Neural progenitor cell (in vitro differentiated cells): ENCODE results near the gene ITFG1. TPM values are rescaled to one million over a fixed set of nuclear protein-coding genes. Genes with fewer than 3 reads are reported as not detected.
"Not testable (repeated sequence)": the region's sequence is repeated elsewhere in the genome, so short reads cannot be mapped to it uniquely, and the experiment has no call there.

Source experiments
- DNase-seq: peaks from one replicate; pipeline ENCODE4 v3.0.0-alpha.2; 2016; ENCODE audit warnings: low spot score
- H2AFZ ChIP-seq: fragments of 200-600 bp; sonication (generic); replicated peaks from 2 replicates; pipeline ENCODE4 v1.6.1; 2016; ENCODE audit warnings: antibody characterized with exemption
- H3F3A ChIP-seq: fragments of 200-600 bp; sonication (generic); 2 replicates; pipeline ENCODE4 v1.6.1; 2016; ENCODE audit warnings: antibody characterized with exemption, low read depth
- H3K27ac ChIP-seq: fragments of 200-600 bp; sonication (generic); 2 replicates; pipeline ENCODE4 v1.5.1; 2016; ENCODE audit warnings: mild to moderate bottlenecking
- H3K27me3 ChIP-seq: fragments of 200-600 bp; sonication (generic); 2 replicates; pipeline ENCODE4 v1.6.1; 2016; ENCODE audit warnings: mild to moderate bottlenecking, moderate library complexity
- H3K36me3 ChIP-seq: fragments of 200-600 bp; sonication (generic); 2 replicates; pipeline ENCODE4 v1.5.1; 2016
- H3K4me1 ChIP-seq: fragments of 200-600 bp; sonication (generic); 2 replicates; pipeline ENCODE4 v1.6.1; 2016; ENCODE audit warnings: mixed run types
- H3K4me2 ChIP-seq: fragments of 200-600 bp; sonication (generic); 2 replicates; pipeline ENCODE4 v1.6.1; 2016
- H3K4me3 ChIP-seq: fragments of 200-600 bp; sonication (generic); 2 replicates; pipeline ENCODE4 v1.5.1; 2016
- H3K79me2 ChIP-seq: fragments of 200-600 bp; sonication (generic); 2 replicates; pipeline ENCODE4 v1.6.1; 2016; ENCODE audit warnings: low read depth
- H3K9ac ChIP-seq: fragments of 200-600 bp; sonication (generic); 2 replicates; pipeline ENCODE4 v1.6.1; 2016
- H3K9me3 ChIP-seq: fragments of 200-600 bp; sonication (generic); 2 replicates; pipeline ENCODE4 v1.5.1; 2016; ENCODE audit warnings: low read depth
- H4K20me1 ChIP-seq: fragments of 200-600 bp; sonication (generic); 2 replicates; pipeline ENCODE4 v1.6.1; 2016; ENCODE audit warnings: low read depth
- H3K27ac Mint-ChIP-seq: 3 replicates; pipeline ENCODE4 v1.8.0; 2021; ENCODE audit warnings: mixed read lengths
- H3K27me3 Mint-ChIP-seq: 2 replicates; pipeline ENCODE4 v1.8.0; 2022; ENCODE audit warnings: low read depth, mild to moderate bottlenecking, inconsistent platforms, moderate library complexity, mixed read lengths; ENCODE audit not compliant: insufficient read depth
- H3K36me3 Mint-ChIP-seq: 3 replicates; pipeline ENCODE4 v1.8.0; 2021; ENCODE audit warnings: mixed read lengths
- H3K4me1 Mint-ChIP-seq: 3 replicates; pipeline ENCODE4 v1.8.0; 2021; ENCODE audit warnings: mixed read lengths
- H3K4me3 Mint-ChIP-seq: 3 replicates; pipeline ENCODE4 v1.8.0; 2021; ENCODE audit warnings: mild to moderate bottlenecking, moderate library complexity, mixed read lengths
- H3K9me3 Mint-ChIP-seq: 3 replicates; pipeline ENCODE4 v1.8.0; 2020; ENCODE audit warnings: mixed read lengths
- CTCF ChIP-seq: fragments of 200-600 bp; sonication (generic); IDR thresholded peaks from 2 replicates; pipeline ENCODE4 v1.5.1; 2017; ENCODE audit warnings: antibody characterized with exemption, mild to moderate bottlenecking
- EZH2 ChIP-seq: fragments of 200-600 bp; sonication (generic); IDR thresholded peaks from 2 replicates; pipeline ENCODE4 v1.6.1; 2017; ENCODE audit warnings: antibody characterized with exemption, mild to moderate bottlenecking, moderate library complexity
- EZH2phosphoT487 ChIP-seq: fragments of 200-600 bp; sonication (generic); IDR thresholded peaks from 2 replicates; pipeline ENCODE4 v1.6.1; 2017; ENCODE audit warnings: antibody characterized with exemption
- total RNA-seq: library from RNA; depleted of rRNA; stranded (reverse); fragments of >200 nt; gene quantifications from 2 replicates; pipeline ENCODE4 v1.2.3, GENCODE V29; 2015; ENCODE audit warnings: low replicate concordance

The ITFG1 gene
- total RNA-seq, 1 donor from 2014 or later = 61.8 TPM

- no peak overlapping the region for H3K9ac ChIP-seq
- H3F3A ChIP-seq = no peaks in the 10 kb centered on the region
- no peaks in the 10 kb centered on the region for H3K79me2 ChIP-seq
- no peak overlapping the region for H3K4me3 ChIP-seq
- Mint-ChIP-seq H3K4me3 (no peak overlapping the region), H3K9me3 (no peaks in the 10 kb centered on the region), H3K27ac (no peak overlapping the region), H3K27me3 (no peaks in the 10 kb centered on the region), H3K4me1 (no peaks in the 10 kb centered on the region), H3K36me3 (peaks cover 2% of the 10 kb centered on the region)
- no peaks in the 10 kb centered on the region for H3K36me3 ChIP-seq
- no peaks in the 10 kb centered on the region for H3K27me3 ChIP-seq
- no peak for TF ChIP-seq EZH2
- no peak for TF ChIP-seq CTCF
- TF ChIP-seq EZH2phosphoT487 = no peak
- H3K4me2 ChIP-seq = no peak overlapping the region
- H3K27ac ChIP-seq = no peak overlapping the region
- H2AFZ ChIP-seq = no peak overlapping the region
- H3K4me1 ChIP-seq = peaks cover 13% of the 10 kb centered on the region
- DNase-seq = no peak
- H3K9me3 ChIP-seq = no peaks in the 10 kb centered on the region
- H4K20me1 ChIP-seq = no peaks in the 10 kb centered on the region
Measured at GRCh38 chr16:47363761-47364160, 97.1 kb downstream of the ITFG1 start.

GRCh38 chr16:47359478-47359877 lies 101.4 kb downstream of the ITFG1 start:
- Histone ChIP-seq H3K79me2 (no peaks in the 10 kb centered on the region), H3K36me3 (no peaks in the 10 kb centered on the region), H3K4me1 (no peaks in the 10 kb centered on the region), H3K4me3 (no peak overlapping the region), H3K27ac (no peak overlapping the region), H3F3A (no peaks in the 10 kb centered on the region), H3K4me2 (no peak overlapping the region), H3K9ac (no peak overlapping the region), H2AFZ (no peak overlapping the region), H4K20me1 (no peaks in the 10 kb centered on the region), H3K9me3 (no peaks in the 10 kb centered on the region), H3K27me3 (no peaks in the 10 kb centered on the region)
- no peaks in the 10 kb centered on the region for H3K27me3 Mint-ChIP-seq
- no peak for DNase-seq
- no peak overlapping the region for H3K4me3 Mint-ChIP-seq
- no peak for TF ChIP-seq EZH2phosphoT487
- no peak for TF ChIP-seq CTCF
- no peak for TF ChIP-seq EZH2
- H3K4me1 Mint-ChIP-seq = no peaks in the 10 kb centered on the region
- H3K36me3 Mint-ChIP-seq = peaks cover 4% of the 10 kb centered on the region
- H3K9me3 Mint-ChIP-seq = no peaks in the 10 kb centered on the region
- H3K27ac Mint-ChIP-seq = no peak overlapping the region

GRCh38 chr16:47358816-47359215 lies 102.0 kb downstream of the ITFG1 start:
- Histone ChIP-seq H3K4me3 (no peak overlapping the region), H2AFZ (no peak overlapping the region), H3K4me2 (no peak overlapping the region)

GRCh38 chr16:47349029-47349428 lies 111.8 kb downstream of the ITFG1 start:
- H3K79me2 ChIP-seq, H3K9ac ChIP-seq, H3K4me3 Mint-ChIP-seq, H3K4me3 ChIP-seq, H3K4me2 ChIP-seq, H3K9me3 ChIP-seq, H2AFZ ChIP-seq, H3F3A ChIP-seq, H3K27ac ChIP-seq, DNase-seq, H3K36me3 ChIP-seq, H3K27me3 Mint-ChIP-seq, H3K27me3 ChIP-seq, H3K4me1 Mint-ChIP-seq, H3K27ac Mint-ChIP-seq, H3K4me1 ChIP-seq, H4K20me1 ChIP-seq: not testable (repeated sequence)
- peaks cover 27% of the 10 kb centered on the region for H3K36me3 Mint-ChIP-seq
- peaks cover 51% of the 10 kb centered on the region for H3K9me3 Mint-ChIP-seq

More at GRCh38 chr16:47358816-47359215, 102.0 kb downstream of the ITFG1 start:
- H3K36me3 Mint-ChIP-seq = peaks cover 4% of the 10 kb centered on the region
- Histone ChIP-seq H3K27me3 (no peaks in the 10 kb centered on the region), H3K27ac (no peak overlapping the region), H3F3A (no peaks in the 10 kb centered on the region), H3K4me1 (no peaks in the 10 kb centered on the region), H3K79me2 (no peaks in the 10 kb centered on the region), H4K20me1 (no peaks in the 10 kb centered on the region), H3K9me3 (peaks cover 3% of the 10 kb centered on the region), H3K9ac (no peak overlapping the region), H3K36me3 (no peaks in the 10 kb centered on the region)
- H3K9me3 Mint-ChIP-seq = peaks cover 6% of the 10 kb centered on the region
- H3K27me3 Mint-ChIP-seq = no peaks in the 10 kb centered on the region
- no peaks in the 10 kb centered on the region for H3K4me1 Mint-ChIP-seq
- TF ChIP-seq CTCF (no peak), EZH2 (no peak), EZH2phosphoT487 (no peak)
- DNase-seq = no peak
- H3K27ac Mint-ChIP-seq = no peak overlapping the region
- H3K4me3 Mint-ChIP-seq = no peak overlapping the region

GRCh38 chr16:47347021-47347696 lies 113.7 kb downstream of the ITFG1 start:
- Mint-ChIP-seq H3K9me3 (peaks cover 34% of the 10 kb centered on the region), H3K36me3 (peaks cover 18% of the 10 kb centered on the region)
- not testable (repeated sequence) for DNase-seq

More at GRCh38 chr16:47347021-47347696, 113.7 kb downstream of the ITFG1 start:
- H3K9me3 ChIP-seq, H3K4me3 Mint-ChIP-seq, H4K20me1 ChIP-seq, H3K27ac ChIP-seq, H3K27me3 ChIP-seq, H3K79me2 ChIP-seq, H2AFZ ChIP-seq, H3K27ac Mint-ChIP-seq, H3K36me3 ChIP-seq, H3K4me1 Mint-ChIP-seq, H3K9ac ChIP-seq, H3K27me3 Mint-ChIP-seq, H3K4me1 ChIP-seq, H3K4me3 ChIP-seq, H3F3A ChIP-seq, H3K4me2 ChIP-seq: not testable (repeated sequence)
